ENCODE measurements around the gene DAB2IP.
"Not testable (repeated sequence)": the region's sequence is repeated elsewhere in the genome, so short reads cannot be mapped to it uniquely, and the experiment has no call there.

The DAB2IP gene

GRCh38 chr9:121638901-121639592, 12.4 kb upstream of the DAB2IP start:
- H3K27ac ChIP-seq (ENCODE audit: low read depth, low read length), result no peak overlapping the region
- no peak overlapping the region for H3K9ac ChIP-seq (ENCODE audit: low read length)
- H3K36me3 ChIP-seq (ENCODE audit: insufficient read depth, low read length), result no peaks in the 10 kb centered on the region
- no peaks in the 10 kb centered on the region for H3K27me3 ChIP-seq (ENCODE audit: control insufficient read depth in 1 of 2, insufficient read depth in 2 of 2, low read length in 2 of 2)
- H3K4me3 ChIP-seq (ENCODE audit: low read depth in 1 of 2, low read length in 2 of 2), result no peak overlapping the region
- H3K4me1 ChIP-seq (ENCODE audit: insufficient read depth, low read length), result peaks cover 55% of the 10 kb centered on the region
- no peaks in the 10 kb centered on the region for H3K9me3 ChIP-seq (ENCODE audit: low read length)

- H3K4me1 ChIP-seq (ENCODE audit: insufficient read depth, low read length), result peaks cover 51% of the 10 kb centered on the region
Observed at GRCh38 chr9:121639619-121640018, 11.8 kb upstream of the DAB2IP start.

DNA sequence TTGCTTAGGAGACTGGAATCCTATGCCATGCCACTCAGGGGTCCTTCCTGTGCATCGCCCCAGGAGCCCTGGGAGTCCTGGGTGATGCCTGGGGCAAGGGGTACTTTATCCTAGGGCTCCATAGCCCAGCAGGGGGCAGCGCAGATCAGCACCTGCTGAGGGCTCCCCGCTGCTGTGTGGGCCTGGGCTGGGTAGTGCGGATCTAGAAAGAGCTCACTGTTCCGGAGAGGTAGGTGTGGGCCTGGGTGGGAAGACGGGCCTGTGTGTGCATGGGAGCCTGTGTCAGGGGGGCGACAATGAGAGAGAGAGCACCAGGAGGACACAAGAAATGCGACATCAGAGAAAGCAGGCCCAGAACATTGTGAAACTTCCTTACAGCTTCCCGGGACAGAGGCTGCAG, 11.4 kb upstream of the DAB2IP start:
- Histone ChIP-seq H3K4me1 (ENCODE audit: insufficient read depth, low read length) (peaks cover 51% of the 10 kb centered on the region), H3K9me3 (ENCODE audit: low read length) (no peaks in the 10 kb centered on the region), H3K36me3 (ENCODE audit: insufficient read depth, low read length) (no peaks in the 10 kb centered on the region), H3K4me3 (ENCODE audit: low read depth in 1 of 2, low read length in 2 of 2) (no peak overlapping the region), H3K27ac (ENCODE audit: low read depth, low read length) (no peak overlapping the region), H3K27me3 (ENCODE audit: control insufficient read depth in 1 of 2, insufficient read depth in 2 of 2, low read length in 2 of 2) (no peaks in the 10 kb centered on the region), H3K9ac (ENCODE audit: low read length) (no peak overlapping the region)

More at GRCh38 chr9:121639619-121640018, 11.8 kb upstream of the DAB2IP start:
- no peak overlapping the region for H3K27ac ChIP-seq (ENCODE audit: low read depth, low read length)
- H3K27me3 ChIP-seq (ENCODE audit: control insufficient read depth in 1 of 2, insufficient read depth in 2 of 2, low read length in 2 of 2), result no peaks in the 10 kb centered on the region
- no peak overlapping the region for H3K4me3 ChIP-seq (ENCODE audit: low read depth in 1 of 2, low read length in 2 of 2)
- no peak overlapping the region for H3K9ac ChIP-seq (ENCODE audit: low read length)
- H3K9me3 ChIP-seq (ENCODE audit: low read length), result no peaks in the 10 kb centered on the region
- H3K36me3 ChIP-seq (ENCODE audit: insufficient read depth, low read length), result no peaks in the 10 kb centered on the region

GRCh38 chr9:121640491-121641223, 10.8 kb upstream of the DAB2IP start:
- peaks cover 50% of the 10 kb centered on the region for H3K4me1 ChIP-seq (ENCODE audit: insufficient read depth, low read length)
- H3K9ac ChIP-seq (ENCODE audit: low read length), result no peak overlapping the region
- no peaks in the 10 kb centered on the region for H3K36me3 ChIP-seq (ENCODE audit: insufficient read depth, low read length)
- H3K27ac ChIP-seq (ENCODE audit: low read depth, low read length), result no peak overlapping the region
- no peaks in the 10 kb centered on the region for H3K9me3 ChIP-seq (ENCODE audit: low read length)
- H3K4me3 ChIP-seq (ENCODE audit: low read depth in 1 of 2, low read length in 2 of 2), result no peak overlapping the region
- H3K27me3 ChIP-seq (ENCODE audit: control insufficient read depth in 1 of 2, insufficient read depth in 2 of 2, low read length in 2 of 2), result no peaks in the 10 kb centered on the region

DNA sequence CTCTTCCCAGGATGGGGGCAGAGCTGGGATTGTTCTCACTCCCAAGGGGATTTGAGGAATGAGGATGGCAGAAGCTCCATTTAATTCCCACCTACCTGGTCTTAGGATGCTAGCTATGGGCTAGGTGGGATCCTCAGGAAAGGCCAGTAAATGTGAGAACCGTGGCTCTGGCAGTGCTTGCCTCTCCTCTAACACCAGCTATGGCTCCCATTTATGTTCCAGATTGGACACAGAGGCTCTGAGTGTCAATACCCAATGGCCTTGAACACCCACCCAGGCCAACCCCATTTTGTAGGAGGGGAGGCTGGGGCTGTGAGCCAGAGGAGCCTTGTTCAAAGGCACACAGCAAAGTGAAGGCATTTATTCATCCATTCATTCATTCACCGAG, 10.2 kb upstream of the DAB2IP start:
- H3K9ac ChIP-seq (ENCODE audit: low read length), result no peak overlapping the region
- H3K4me1 ChIP-seq (ENCODE audit: insufficient read depth, low read length), result peaks cover 45% of the 10 kb centered on the region
- H3K27me3 ChIP-seq (ENCODE audit: control insufficient read depth in 1 of 2, insufficient read depth in 2 of 2, low read length in 2 of 2), result no peaks in the 10 kb centered on the region
- no peak overlapping the region for H3K4me3 ChIP-seq (ENCODE audit: low read depth in 1 of 2, low read length in 2 of 2)
- no peak overlapping the region for H3K27ac ChIP-seq (ENCODE audit: low read depth, low read length)
- H3K9me3 ChIP-seq (ENCODE audit: low read length), result no peaks in the 10 kb centered on the region
- no peaks in the 10 kb centered on the region for H3K36me3 ChIP-seq (ENCODE audit: insufficient read depth, low read length)

- Histone ChIP-seq H3K27ac (ENCODE audit: low read depth, low read length) (no peak overlapping the region), H3K9ac (ENCODE audit: low read length) (no peak overlapping the region), H3K4me3 (ENCODE audit: low read depth in 1 of 2, low read length in 2 of 2) (no peak overlapping the region), H3K36me3 (ENCODE audit: insufficient read depth, low read length) (no peaks in the 10 kb centered on the region), H3K4me1 (ENCODE audit: insufficient read depth, low read length) (peaks cover 30% of the 10 kb centered on the region), H3K27me3 (ENCODE audit: control insufficient read depth in 1 of 2, insufficient read depth in 2 of 2, low read length in 2 of 2) (no peaks in the 10 kb centered on the region), H3K9me3 (ENCODE audit: low read length) (no peaks in the 10 kb centered on the region)
Observed at GRCh38 chr9:121642758-121643157, 8.7 kb upstream of the DAB2IP start.

DNA sequence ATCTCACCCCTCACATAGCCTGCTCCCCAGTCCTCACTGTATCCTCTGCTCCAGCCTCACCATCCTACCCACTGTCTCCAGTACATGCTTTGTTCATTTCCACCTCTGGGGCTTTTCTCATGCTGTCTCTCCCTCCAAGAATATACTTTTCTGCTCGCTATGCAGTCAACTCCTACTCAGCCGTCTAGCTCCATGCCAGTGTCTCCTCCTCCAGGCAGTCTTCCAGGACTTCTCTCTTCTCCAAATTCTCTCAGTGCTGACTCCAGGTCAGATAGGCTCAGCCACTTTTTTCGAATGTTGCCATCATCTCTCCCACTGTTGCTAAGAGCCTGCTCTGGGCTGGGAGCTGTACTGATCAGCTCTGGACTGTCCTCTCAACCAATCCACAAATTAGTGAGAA, 8.0 kb upstream of the DAB2IP start:
- peaks cover 23% of the 10 kb centered on the region for H3K4me1 ChIP-seq (ENCODE audit: insufficient read depth, low read length)
- no peak overlapping the region for H3K27ac ChIP-seq (ENCODE audit: low read depth, low read length)
- H3K4me3 ChIP-seq (ENCODE audit: low read depth in 1 of 2, low read length in 2 of 2), result no peak overlapping the region
- H3K27me3 ChIP-seq (ENCODE audit: control insufficient read depth in 1 of 2, insufficient read depth in 2 of 2, low read length in 2 of 2), result no peaks in the 10 kb centered on the region
- no peak overlapping the region for H3K9ac ChIP-seq (ENCODE audit: low read length)
- H3K36me3 ChIP-seq (ENCODE audit: insufficient read depth, low read length), result no peaks in the 10 kb centered on the region
- H3K9me3 ChIP-seq (ENCODE audit: low read length), result no peaks in the 10 kb centered on the region

GRCh38 chr9:121644040-121644439, 7.4 kb upstream of the DAB2IP start:
- not testable (repeated sequence) for H3K36me3 ChIP-seq (ENCODE audit: insufficient read depth, low read length); H3K27ac ChIP-seq (ENCODE audit: low read depth, low read length); H3K4me3 ChIP-seq (ENCODE audit: low read depth in 1 of 2, low read length in 2 of 2); H3K9me3 ChIP-seq (ENCODE audit: low read length); H3K27me3 ChIP-seq (ENCODE audit: control insufficient read depth in 1 of 2, insufficient read depth in 2 of 2, low read length in 2 of 2); H3K9ac ChIP-seq (ENCODE audit: low read length)
- peaks cover 23% of the 10 kb centered on the region for H3K4me1 ChIP-seq (ENCODE audit: insufficient read depth, low read length)

GRCh38 chr9:121645003-121645402, 6.4 kb upstream of the DAB2IP start:
- no peak overlapping the region for H3K9ac ChIP-seq (ENCODE audit: low read length)
- H3K27me3 ChIP-seq (ENCODE audit: control insufficient read depth in 1 of 2, insufficient read depth in 2 of 2, low read length in 2 of 2), result no peaks in the 10 kb centered on the region
- no peak overlapping the region for H3K4me3 ChIP-seq (ENCODE audit: low read depth in 1 of 2, low read length in 2 of 2)
- H3K36me3 ChIP-seq (ENCODE audit: insufficient read depth, low read length), result no peaks in the 10 kb centered on the region
- no peak overlapping the region for H3K27ac ChIP-seq (ENCODE audit: low read depth, low read length)
- H3K9me3 ChIP-seq (ENCODE audit: low read length), result no peaks in the 10 kb centered on the region
- peaks cover 31% of the 10 kb centered on the region for H3K4me1 ChIP-seq (ENCODE audit: insufficient read depth, low read length)

- Histone ChIP-seq H3K9me3 (ENCODE audit: low read length) (no peaks in the 10 kb centered on the region), H3K36me3 (ENCODE audit: insufficient read depth, low read length) (no peaks in the 10 kb centered on the region), H3K4me3 (ENCODE audit: low read depth in 1 of 2, low read length in 2 of 2) (no peak overlapping the region), H3K27me3 (ENCODE audit: control insufficient read depth in 1 of 2, insufficient read depth in 2 of 2, low read length in 2 of 2) (no peaks in the 10 kb centered on the region), H3K27ac (ENCODE audit: low read depth, low read length) (no peak overlapping the region), H3K4me1 (ENCODE audit: insufficient read depth, low read length) (peaks cover 31% of the 10 kb centered on the region), H3K9ac (ENCODE audit: low read length) (no peak overlapping the region)
Observed at GRCh38 chr9:121645853-121646807, 5.3 kb upstream of the DAB2IP start.

- Histone ChIP-seq H3K27ac (ENCODE audit: low read depth, low read length) (no peak overlapping the region), H3K4me1 (ENCODE audit: insufficient read depth, low read length) (peaks cover 33% of the 10 kb centered on the region), H3K27me3 (ENCODE audit: control insufficient read depth in 1 of 2, insufficient read depth in 2 of 2, low read length in 2 of 2) (no peaks in the 10 kb centered on the region), H3K36me3 (ENCODE audit: insufficient read depth, low read length) (no peaks in the 10 kb centered on the region), H3K9me3 (ENCODE audit: low read length) (no peaks in the 10 kb centered on the region), H3K9ac (ENCODE audit: low read length) (no peak overlapping the region), H3K4me3 (ENCODE audit: low read depth in 1 of 2, low read length in 2 of 2) (no peak overlapping the region)
Observed at GRCh38 chr9:121646992-121647391, 4.4 kb upstream of the DAB2IP start.

Data from muscle layer of colon (tissue), 2 donors.